Measurements from ENCODE around the gene PFDN6.
"Not testable (repeated sequence)": the region's sequence is repeated elsewhere in the genome, so short reads cannot be mapped to it uniquely, and the experiment has no call there.

Gene PFDN6

DNA sequence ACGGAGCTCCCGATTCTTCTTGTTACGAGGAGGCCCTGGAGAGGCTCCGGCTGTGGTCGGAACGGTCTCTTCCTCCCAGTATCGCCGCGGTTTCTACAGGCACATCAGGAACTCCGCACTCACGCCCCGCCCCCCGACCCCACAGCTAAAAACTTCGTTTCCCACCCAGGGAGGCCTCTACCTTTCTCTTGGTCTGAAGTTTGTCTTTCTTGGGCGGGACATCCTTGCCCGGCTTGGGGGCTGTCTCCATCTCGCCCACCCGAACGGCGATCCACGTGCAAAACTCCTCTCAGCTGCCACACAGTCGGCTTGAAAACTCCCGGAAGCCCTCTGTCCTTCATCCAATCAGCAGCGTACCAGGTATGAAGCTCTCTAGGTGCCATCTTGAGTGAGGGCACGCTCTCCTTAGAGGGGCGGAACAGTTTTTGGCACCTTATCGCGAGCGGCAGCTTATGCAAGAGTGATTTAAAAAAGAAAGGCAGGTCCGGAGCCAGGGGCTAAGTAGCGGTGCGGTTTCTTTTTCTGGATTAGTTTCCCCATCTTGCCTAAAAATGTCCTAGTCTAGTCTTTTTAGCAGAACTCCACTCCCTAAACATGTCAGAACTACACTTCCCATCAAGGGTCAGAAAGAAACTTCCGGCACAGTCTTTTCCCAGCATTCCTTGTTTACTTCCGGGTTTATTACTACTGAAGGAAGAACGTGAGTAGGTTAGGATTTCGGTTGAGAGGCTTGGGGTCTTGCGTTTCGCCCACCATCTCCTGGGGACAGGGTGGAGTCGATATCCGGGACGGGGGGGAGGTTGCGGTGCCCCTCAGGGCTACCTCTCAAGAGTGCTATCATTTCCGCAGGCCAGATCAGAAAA lies at the start of gene PFDN6, which contains the start of gene WDR46:
Gene PFDN6, plus strand, starts transcription at position 681 of the 863 bp plus-strand sequence. CDS start 256 bp downstream, outside the sequence.
Gene WDR46, minus strand, starts transcription at position 319 of the 863 bp plus-strand sequence. Its CDS starts 69 bp downstream, at position 250.
- peak; percentile 38 for DNase-seq

DNA sequence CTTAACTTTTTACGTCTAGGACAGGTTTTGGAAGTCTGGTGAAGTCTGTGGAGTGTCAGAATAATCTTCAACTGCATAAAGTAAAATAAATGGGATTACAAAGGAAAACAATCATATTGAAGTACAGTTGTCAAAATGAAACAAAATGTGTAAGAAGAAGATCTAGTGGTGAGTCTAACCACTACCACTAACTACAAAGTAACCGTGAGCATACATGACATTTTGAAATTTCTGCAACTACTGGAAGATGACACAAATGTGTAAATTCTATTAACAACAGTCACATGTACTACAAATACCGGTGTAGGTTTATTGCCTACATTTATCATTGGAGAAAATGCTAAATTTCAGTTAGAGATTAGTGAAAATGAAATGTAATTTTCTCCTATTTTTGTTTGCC lies 47.4 kb upstream of the PFDN6 start:
- DNase-seq, result no peak

DNA sequence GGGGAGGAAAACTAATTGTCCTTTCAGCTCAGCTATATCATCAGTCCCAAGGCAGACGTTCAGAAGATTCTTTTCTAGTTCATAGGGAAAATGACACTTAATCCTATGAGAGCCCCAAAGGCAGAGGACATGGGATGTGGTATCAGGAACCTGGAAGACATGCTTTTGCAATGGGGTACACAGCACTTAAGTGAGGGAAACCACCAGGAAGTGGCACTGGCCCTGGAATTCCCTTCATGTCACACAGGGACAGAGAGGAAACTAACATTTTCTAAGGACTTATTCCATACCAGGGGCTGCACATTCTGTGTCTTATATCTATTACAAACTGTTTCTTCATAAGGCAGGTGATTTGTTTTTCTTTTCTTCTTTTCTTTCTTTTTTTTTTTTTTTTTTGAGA lies 45.9 kb upstream of the PFDN6 start:
- DNase-seq, result no peak

DNA sequence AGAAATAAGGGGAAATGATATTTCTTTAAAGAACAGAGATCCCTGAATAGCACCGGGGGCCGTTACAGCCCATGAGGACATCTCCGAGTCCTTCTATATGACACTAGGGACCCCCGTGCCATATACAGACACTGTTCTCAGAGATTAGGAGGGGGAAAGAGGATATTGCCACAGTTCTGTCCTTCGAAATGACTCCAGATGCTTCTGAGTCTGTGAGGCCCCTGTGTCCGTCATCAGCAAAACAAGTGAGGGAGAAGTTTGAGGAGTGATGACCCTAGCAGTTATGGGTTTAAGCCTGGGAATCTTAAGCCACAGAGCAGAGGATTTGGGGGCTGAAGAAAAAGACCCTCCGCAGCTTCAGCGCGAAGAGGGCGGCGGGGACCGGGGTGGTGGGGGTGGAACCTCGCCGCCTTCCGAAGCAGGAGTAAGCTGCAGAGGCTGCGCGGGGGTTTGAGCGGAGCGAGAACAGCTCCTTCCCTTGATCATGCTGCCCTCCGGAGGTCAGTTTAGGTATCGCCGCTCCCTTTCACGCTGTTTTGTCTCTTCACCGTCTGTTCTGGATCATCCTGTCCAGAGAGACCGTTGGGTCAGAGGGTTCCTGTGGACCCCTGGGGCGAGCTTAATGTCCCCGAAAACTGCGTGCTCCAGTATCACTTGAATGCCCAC lies 41.3 kb upstream of the PFDN6 start:
- peak; percentile 27 for DNase-seq

DNA sequence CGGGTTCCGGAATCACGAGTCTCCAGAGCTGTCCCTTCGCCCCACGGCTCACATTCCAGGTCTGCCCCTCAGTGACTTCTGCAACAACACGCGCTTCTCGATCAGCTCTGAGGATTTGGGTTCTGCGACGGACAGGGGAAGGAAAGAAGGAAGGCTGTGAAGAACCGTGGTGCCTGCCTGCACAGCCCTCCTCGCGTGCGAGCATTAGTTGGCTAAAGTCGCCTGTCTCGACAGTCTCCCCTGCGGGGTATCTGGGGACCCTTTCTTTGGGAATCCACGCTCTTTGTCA lies 40.8 kb upstream of the PFDN6 start:
- DNase-seq, result no peak

DNA sequence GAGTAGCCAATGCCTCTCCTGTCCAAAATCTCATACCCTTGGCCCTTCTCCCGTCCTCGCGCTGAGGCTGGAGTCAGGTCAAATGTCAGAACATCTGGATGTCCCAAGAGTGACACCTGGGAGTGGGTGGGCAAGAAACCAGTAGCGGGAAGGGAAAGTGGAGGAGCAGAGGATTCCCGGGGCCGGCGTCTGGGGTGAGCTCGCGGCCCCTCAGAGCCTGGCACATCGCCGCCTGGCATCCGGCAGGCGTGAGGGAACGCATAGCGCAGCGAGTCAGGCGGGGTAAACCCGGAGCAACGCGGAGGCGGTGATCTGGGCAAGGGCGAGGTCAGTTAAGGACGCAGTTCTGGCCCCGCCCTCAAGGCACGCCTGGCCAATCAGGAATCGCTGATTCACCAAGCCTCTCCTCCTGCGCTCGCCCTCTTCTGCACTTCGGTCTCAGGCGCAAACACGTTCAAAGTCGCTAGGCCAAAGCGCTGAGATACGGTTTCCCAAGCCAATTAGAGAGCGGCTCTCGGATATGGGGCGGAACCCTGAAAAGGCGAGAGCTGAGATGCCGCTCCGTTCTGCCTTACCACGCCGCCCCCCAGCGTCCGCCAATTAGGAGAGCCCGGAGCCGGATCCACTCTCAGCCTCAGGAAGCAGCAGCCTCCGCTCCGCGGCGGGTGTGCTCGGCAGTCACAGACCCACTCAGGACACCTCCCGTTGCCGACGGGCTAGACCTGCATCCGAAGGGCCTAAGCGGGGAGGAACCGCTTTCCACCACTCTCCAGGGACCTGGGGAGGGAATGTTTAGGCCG lies 40.3 kb upstream of the PFDN6 start:
- DNase-seq, result peak; percentile 97

DNA sequence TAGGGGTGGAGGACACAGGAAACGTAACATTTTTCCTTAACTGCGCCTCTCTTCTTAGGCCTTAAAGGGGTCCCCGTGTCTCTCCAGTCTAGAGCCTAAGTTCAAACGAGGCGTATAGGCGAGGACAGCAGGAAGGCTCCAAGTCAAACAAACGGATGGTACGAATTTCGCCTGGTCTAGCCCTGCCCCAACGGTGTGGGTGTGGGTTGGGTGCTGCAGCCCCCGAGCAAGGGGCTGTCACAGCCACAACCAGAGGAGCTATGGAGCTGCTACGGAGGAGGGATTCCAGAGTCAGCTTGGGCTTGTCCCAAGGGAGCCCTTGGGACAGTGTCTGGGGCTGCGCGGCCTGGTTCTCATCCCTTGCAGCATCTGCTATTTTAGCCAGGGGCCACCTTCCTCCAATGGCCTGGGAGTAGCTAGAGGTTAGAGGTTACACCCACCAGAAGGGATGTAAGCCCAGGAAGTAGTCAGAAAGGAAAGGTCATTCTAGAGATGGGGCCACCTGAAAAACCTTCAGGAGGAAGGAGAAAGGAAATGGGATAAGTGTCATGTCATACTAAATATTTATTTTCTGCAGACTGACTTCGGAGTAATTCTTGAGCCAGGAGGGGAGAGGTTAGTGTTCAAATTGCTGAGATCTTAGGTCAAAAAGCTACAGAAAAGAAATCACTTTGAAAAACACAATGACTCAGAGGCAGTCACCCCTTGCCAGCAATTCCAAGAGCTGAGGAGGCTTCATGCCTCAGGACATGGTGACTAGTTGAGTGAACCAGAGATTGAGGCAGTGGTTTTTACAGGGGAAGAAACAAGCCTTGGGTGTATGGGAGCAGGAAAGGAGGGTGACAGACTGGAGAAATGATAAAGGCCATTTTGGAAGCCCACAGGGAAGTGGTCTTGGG lies 39.4 kb upstream of the PFDN6 start:
- DNase-seq, result no peak

DNA sequence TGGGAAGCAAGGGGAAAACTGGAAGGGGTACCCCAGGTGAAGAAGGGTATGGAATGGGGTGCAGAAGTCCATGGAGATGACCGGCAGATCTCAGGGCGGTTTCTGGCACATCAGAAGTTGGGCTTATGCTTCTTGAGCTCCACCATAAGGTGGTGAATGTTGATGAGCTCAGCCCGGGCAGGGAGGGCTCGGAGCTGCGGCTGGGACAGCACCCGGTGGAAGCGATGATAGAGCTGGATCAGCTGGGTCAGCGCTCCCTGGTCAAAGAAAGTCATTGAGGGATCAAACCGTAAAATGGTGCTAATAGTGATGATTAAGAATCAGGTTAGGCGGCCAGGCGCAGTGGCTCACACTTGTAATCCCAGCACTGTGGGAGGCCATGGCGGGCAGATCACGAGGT lies 38.7 kb upstream of the PFDN6 start:
- DNase-seq, result no peak

DNA sequence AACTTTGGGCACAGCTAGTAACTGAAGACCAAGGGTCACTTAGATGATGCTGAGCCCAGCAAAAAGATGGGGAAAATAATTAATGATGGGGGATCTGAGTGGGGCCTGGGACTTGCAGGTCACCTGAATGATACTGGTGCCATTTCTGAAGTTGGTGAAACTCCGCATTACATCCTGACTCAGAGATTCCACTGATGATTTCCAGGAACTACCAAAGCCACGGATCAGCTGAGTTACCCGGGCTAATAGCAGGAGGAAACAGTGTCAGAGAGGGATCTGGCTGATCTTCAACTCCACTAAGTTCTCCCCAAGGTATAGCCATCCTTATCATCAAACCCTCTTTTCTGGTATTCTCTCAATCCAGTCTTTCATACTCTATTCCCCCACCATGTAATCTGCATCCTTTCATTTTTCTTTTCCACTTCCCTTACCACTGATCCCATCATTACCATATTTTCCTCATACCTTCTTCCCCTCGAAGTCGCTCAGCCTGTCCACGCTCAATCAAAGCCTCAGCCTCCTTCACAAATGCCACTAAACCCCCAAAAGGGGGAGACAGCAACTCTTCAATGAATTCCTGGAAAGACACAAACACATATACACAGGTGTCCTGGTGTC lies 37.9 kb upstream of the PFDN6 start:
- no peak for DNase-seq

DNA sequence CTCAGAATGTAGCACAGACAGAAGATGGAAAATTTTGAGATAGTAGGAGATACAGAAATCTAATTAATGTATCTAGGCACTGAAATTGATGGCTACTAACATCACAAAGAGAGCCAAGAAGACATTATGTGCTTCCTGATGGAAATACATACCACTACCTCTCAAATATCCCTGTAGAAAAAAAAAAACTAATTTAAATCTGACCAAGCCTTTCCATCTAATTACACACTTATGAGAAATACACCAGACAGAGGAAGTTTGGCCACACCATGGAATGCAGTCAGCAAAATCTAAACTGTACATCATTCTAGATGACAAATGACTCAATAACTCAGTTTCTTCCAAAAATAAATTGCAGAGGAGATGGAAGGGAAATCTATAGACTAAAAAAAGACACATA lies 36.6 kb upstream of the PFDN6 start:
- DNase-seq, result no peak

DNA sequence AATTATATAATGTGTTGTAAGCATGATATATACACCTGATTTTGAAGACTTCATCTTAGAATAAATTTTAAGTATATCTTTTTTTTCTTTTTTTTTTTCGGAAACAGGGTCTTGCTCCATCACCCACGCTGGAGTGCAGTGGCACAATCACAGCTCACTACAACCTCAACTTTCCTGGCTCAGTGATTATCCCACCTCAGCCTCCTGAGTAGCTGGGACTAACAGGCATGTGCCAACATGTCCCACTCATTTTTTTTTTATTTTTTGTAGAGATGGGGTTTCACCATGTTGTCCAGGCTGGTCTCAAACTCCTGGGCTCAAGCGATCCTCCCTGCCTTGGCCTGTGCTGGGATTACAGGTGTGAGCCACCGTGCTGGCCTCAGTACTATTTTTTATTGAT lies 34.8 kb upstream of the PFDN6 start:
- DNase-seq, result no peak

DNA sequence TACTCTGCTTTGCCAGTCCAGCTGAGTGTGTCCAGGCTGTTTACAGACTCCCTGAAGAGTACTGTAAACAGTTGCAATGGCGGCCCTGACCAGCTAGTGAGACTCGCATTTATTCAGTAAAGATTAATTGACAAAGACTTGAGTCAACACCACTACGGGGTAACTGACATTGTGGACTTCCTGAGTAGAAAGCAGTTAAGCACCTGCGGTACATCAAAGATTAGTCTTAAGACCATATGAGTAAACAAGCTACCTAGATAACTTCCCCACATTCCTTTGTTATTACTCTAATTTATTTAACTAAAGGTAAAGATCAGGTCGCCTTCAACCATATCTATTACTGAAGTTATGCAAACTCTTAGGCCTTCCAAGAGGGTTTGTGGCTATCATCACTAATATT lies 30.4 kb upstream of the PFDN6 start:
- DNase-seq, result no peak

DNA sequence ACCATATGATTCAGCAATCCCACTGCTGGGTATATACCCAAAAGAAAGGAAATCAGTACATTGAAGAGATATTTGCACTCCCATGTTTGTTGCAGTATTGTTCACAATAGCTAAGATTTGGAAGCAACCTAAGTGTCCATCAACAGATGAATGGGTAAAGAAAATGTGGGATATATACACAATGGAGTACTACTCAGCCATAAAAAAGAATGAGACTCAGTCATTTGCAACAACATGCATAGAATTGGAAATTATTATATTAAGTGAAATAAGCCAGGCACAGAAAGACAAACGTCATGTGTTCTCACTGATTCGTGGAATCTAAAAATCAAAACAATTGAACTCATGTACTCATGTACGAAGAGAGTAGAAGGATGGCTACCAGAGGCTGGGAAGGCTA lies 26.9 kb upstream of the PFDN6 start:
- DNase-seq, result not testable (repeated sequence)

DNA sequence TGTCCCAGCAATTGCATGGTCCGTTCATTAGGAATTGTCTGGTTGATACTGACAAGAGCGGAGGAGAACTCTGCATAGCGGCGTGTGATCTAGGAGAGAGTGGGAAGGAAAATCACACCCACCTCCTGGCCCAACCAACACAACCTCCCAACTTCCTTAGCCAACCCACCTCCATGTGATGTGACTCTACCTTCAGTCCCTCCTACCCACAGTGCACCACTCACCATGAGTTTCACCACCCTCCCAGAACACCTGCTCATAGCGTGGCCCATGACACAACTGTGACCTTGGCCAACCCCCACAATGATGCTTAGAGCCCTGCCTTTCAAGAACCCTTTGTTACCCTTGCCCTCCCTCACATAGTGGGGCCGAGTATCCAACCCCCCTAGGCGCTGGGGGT lies 25.4 kb upstream of the PFDN6 start:
- DNase-seq, result no peak

DNA sequence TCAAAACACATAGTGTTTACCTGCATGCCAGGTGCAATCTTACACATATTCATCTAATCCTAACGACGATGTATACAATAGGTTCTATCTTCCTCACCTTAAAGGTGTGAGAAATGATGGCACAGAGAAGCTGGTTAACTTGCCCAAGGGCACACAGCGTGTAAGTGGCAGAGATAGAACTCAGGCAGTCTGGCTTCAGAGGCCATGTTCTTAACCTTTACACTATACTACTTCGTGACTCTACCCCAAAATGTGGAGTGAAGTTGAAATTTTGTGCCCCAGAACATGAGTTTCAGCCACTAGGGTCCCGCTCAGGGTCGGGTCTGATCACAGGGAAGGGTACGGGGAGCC lies 18.3 kb upstream of the PFDN6 start:
- DNase-seq, result no peak

DNA sequence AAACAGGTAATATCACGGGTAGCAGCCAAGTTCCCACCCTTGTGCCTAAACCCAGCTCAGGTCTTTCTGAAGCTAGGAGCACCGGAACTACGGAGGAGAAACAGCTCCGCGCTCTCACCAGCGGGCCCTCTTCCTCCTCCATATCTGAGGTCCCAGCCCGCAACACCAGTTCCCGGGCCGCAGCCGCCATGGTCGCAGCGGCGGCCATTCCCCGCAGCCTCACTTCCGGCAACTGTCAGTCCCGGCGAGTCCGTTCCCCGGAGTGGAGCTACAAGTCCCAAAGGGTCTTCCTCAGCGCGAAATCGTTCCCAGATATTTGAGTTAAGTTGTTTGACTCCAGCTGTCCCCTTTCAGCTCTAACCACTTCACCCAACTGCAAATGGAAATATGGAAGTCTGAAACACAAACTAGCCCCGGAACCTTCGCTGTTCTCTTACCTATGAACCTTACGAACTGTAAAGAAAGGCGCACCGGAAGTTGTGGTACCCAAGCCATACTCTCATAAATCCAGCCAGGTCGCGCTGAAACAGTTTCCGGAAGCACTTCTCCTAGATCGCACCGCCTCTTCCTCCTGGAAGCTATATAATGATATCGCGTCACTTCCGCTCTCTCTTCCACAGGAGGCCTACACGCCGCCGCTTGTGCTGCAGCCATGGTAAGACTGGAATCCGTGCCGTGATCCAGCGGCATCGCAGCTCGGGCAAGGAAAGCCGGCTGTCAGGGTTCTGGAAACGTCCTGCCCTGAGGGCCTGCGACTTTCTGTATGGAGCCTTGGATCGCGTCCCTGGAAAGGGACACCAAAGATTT lies 17.7 kb upstream of the PFDN6 start, which contains the start of the genes RPS18 and VPS52:
Gene RPS18, plus strand, starts transcription at position 608 of the 807 bp plus-strand sequence. Its CDS starts 45 bp downstream, at position 653.
Gene VPS52, minus strand, starts transcription at position 409 of the 807 bp plus-strand sequence. Its CDS starts 201 bp downstream, at position 208.
- DNase-seq, result peak; percentile 78

DNA sequence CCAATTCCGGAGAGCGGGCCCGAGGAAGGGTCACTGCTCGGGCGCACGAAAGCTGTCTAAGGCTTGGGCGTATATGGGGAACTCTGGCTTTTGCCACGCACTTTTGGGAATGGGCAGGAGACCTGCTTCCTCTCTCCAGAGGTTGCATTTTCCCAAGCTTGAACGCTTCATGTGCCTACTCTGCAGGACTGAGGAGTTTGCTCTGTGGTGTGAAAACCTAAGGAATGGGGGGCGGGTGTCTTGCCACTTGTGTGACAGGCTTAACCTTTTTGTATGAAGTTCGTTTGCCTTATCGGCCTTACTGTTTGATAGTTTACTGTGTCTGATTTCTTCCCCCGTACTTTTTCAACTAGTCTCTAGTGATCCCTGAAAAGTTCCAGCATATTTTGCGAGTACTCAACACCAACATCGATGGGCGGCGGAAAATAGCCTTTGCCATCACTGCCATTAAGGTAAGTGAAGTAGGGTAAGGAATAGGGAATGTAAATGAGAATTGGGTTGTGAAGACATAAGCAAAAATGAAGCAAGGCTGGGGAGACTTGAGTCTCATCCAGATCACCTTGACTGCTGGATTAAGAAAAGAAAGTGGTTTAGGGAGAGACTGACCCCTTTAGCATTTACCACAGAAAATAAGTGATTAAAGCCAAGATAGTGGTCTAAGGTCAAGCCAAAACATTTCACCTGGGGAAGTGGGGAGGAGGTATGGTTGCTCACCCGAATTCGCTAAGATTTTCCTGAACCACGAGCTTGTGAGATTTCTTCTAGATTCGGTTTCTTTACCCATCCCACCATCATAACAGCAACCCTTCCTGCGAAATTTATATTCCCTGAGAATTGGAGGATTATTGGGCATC lies 16.9 kb upstream of the PFDN6 start:
- no peak for DNase-seq

DNA sequence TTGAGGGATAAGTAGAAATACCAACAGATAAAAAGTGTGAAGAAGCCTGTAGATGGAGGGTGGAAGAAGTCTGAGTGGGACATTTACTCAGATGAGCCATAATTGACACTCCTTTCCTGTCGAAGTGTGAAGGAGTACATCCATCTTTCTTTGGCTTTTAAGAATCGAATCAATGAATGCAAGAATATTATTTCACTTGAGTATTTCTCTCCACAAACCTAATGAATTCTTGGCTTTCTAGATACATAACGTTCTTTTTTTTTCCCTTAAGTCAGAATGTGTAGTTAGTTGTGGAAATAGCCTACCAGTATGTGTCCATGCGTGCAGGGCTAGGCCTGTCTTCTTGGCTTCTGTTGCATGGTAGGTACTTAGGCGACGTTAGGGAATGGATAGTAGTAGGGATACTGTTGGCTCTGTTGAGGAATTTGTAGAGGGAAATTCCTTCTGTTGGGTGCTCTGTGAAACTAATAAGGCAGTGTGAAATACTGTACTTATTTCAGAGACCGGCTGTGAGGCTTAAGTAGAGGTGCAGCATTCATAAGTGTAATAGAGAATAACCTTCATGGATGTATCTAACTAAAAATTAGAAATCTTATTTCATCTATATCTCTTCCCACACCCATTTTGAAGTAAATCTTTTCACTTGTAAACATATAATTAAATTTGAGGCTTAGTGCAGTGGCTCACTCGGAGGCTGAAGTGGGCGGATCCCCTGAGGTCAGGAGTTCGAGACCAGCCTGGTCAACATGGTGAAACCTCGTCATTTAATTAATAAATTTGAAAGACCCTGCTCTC lies 16.1 kb upstream of the PFDN6 start:
- no peak for DNase-seq
